ENCODE data around the gene ADAD2. TPM values are rescaled to one million over a fixed set of nuclear protein-coding genes. Genes with fewer than 3 reads are reported as not detected.

Gene ADAD2
- total RNA-seq, 1 donor from 2014 or later: not detected

DNA sequence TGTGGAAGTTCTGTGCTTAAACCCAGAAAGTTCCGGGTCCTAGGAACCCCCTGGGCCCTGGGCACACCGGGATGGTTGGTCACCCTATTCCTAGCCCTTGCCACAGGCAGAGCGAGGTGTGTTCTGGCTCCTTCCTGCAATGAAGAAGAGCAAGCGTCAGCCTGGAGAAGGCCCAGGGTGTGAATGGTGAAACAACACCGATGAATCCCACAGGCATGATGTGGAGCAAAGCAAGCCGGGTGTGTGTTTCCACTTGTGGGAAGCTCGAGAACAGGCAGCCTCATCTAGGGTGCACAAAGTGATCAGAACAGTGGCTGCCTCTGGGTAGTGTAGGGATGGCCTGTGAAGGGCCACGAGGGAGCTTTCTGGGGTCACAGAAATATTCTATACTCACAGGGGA, 35.1 kb downstream of the ADAD2 start:
- no peak for DNase-seq

DNA sequence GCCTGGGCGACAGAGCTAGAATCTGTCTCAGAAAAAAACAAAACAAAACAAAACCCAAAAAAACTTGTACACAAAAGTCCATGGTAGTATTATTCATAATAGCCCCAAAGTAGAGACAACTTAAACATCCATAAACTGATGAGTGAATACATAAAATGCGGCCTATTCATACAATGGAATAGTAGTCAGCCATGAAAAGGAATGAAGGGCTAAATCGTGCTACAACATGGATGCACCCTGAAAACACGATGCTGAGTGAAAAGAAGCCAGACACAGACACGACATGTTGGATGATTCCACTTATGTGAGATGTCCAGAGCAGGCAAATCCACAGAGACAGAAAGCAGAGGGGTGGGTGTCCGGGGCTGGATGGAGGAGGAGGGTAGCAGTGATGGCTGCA, 36.6 kb downstream of the ADAD2 start:
- no peak for DNase-seq

DNA sequence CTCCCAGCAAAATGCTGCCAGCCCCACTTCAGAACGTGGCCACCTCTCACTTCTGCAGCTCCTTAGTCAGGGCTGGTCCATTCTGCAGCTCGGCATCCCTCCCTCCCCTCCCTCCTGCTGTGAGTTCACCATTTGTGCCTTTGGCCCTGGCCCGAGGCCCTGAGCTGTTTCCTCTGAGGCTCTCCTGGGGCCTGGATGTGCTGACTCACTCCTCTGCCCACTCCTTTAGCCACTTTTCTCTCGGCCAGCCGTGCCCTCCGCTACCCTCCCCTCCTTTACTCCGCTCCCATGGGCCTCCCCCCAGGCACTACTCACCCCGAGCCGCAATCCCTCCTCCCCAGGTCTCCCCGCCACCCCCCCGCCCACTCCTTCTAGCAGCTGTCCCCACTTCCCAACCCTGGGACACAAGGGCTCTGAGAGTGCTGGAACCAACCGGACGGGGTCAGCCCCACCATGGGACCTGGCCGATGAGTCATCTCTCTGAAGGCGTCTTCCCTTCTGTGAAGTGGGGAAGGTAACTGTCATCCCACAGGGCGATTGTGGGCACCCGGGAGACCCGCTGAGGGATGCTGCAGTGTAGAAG, 37.4 kb downstream of the ADAD2 start:
- peak; percentile 10 for DNase-seq

DNA sequence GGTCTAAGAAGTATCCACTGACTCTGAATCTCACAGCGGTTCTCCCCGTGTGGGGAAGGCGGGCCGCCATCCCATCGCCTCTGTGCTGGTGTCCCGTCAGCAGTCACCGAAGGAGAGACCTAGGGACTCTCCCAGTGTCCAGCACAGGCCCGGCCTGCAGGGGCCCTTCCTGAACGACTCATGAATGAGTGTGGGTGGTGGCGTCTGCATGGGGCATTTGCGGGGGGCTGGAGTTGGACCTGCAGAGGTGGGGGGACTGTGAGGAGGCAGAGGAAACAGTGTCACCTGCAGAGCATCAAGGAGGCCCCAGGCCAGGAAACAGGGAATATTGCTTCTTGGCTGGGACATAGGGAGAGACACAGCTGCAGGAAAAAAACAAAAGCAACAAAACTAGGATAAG, 38.5 kb downstream of the ADAD2 start:
- DNase-seq: no peak

DNA sequence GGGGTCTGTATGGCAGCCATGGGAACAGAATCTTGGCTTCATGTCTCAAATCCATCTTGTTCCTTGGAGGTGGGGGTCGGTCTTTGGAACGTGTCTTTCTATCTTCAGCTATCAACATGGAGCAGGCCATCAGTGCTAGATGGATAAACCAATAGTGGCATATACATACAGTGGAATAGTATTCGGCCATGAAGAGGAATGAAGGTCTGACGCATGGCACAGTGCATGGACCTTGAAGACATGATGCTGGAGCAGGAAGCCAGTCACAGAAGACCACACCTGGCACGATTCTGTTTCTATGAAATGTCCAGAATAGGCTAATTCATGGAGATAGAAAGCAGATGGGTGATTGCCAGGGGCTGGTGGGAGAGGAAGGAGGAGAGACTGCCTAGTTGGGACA, 41.1 kb downstream of the ADAD2 start:
- no peak for DNase-seq

DNA sequence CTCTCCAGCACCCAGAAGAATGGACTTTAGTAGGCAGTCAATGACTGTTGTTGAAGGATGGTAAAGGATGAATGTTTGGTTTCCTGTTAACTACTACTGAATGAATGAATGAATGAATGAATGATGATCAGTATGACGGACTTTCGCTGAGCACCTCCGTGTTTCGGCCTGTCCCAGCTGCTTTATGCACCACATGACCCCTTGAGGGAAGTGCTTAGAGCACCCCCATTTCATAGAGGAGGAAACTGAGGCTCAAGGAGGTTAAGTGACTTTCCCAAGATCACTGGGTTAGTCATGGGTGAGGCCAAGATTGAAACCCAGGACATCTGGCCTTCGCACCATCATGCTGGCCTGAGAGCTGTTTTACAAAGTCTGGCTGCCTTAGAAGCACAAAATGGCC, 42.0 kb downstream of the ADAD2 start:
- no peak for DNase-seq

DNA sequence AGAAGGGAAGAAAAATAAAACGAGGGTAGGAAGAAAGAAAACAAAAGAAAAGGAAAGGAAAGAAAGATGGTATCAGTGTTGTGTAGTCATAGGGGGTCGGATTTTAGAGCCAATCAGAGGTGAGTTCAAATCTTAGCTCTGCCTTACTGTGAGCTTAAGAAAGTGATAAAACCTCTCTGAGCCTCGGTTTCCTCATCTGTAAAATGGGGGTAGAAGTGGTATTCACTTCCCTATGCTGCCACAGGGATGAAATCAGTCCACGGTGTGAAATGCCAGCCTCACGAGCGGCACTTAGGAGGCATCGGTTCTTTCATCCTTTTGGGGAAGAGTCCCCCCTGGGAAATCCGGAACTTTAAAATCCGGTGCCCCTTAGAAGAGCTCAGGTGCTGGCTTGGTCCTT, 42.8 kb downstream of the ADAD2 start:
- DNase-seq: no peak

DNA sequence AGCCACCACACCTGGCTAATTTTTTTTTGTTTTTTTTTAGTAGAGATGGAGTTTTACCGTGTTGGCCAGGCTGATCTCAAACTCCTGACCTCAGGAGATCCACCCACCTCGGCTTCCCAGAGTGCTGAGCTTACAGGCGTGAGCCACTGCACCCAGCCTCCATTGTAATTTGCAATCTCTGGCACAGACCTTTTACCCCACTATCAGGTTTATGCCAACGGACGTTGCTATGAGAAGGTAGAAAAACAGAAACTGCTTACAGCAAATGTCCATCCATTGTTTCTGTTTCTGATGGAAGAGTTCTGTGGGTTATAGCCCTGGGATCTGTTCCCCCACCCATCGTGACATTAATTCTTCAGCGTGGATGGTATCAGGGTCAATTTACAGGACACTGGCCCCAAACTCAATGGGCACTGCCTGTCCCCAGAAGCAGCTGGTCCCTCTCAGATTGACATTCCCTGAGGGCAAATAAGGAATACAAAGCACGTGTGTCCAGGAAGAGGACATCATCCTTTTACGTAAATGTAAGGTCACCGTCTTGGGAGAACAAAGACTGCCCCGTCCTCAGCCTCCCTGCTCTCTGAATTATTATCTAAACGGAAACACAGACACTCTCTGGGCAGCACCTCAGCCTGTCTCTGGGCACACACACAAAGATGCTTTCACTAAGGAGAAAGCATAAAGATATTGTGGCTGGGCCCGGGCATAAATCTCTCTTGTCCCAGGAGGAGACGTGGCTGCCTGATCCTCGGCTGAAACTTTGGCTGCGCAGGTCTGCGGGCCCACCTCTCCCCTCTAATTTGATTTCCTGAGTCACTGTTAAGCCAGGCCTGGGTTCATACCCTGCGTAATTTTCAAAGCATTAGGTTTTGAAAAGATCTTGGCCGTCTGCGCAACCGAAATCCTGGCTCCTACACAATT, 43.6 kb downstream of the ADAD2 start:
- no peak for DNase-seq

DNA sequence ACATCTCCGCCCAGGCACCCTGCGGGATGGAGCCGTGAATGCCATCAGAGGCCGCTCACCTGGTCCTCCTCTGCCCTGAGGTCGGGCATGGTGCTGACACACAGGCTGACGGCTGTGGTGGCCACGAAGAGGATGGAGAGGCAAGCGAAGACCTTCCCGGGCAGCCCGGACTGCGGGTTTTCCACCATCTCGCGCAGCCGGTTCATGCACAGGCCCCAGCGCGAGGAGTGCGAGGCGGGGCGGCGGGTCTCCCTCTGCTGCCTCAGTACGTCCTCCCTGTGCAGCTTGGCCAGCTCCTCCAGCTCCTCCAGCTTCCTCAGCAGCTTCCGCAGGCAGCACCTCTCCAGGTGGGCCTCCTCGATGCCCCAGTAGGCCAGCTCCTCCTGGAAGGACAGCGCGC, 45.7 kb downstream of the ADAD2 start:
- DNase-seq: no peak

DNA sequence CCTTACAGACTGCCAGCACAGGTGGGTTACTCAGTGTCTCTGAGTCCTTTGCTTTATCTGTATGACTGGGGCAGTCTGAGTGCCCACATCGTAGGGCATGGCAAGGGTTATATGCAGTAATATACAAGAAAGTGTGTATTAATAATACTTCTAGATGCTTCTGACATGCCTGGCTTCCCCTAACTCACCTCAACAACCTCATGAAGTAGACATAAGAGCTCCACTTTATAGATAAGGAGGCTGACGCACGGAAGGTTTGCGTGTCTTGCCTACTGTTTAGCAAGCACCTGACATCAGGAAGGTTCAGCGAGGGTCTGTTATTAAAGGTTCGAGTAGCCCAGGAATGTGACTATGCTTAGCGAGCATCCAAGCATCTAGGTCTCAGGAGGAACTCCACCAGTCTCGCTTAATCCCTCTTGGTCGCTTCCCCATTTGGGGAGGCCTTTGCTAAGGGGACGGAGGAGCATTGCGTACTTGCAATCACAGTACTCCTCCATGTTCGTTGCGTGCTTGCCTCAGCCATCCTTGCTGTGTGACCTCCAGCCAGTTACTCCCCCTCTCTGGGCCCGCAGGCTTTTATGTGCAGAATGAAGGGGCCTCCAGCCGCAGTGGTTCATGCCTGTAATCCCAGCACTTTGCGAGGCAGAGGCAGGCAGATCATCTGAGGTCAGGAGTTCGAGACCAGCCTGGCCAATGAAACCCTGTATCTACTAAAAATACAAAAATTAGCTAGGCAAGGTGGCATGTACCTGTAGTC, 47.2 kb downstream of the ADAD2 start:
- no peak for DNase-seq

DNA sequence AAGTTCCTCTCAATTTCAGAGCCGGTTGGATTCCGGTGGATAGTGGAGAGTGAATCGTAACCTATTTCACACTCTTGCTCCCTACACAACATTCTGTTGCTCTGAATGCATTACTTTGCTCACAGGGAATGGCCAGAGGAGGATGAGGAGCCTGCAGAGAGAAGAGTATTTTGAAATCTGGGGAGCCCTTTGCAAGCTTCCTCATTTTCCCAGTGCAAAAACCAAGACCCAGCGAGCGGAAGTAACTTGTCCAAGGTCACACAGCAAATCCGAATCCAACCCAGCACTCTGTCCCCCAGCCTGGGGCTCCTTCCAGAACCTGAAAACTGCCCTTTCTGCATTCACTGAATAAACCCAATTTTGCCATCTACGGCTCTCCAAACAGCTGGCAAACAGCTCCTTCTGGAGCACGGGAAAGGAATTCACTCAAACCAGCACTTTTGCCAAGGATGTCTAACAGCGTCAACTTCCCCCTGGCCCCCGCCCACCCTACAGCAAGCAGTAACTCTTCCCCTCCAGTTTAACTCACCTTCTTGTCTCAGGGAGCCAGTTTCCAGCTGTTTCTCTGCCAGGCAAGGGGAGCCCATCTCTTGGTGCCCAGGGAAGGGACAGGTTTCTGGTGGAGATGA, 48.3 kb downstream of the ADAD2 start:
- no peak for DNase-seq

DNA sequence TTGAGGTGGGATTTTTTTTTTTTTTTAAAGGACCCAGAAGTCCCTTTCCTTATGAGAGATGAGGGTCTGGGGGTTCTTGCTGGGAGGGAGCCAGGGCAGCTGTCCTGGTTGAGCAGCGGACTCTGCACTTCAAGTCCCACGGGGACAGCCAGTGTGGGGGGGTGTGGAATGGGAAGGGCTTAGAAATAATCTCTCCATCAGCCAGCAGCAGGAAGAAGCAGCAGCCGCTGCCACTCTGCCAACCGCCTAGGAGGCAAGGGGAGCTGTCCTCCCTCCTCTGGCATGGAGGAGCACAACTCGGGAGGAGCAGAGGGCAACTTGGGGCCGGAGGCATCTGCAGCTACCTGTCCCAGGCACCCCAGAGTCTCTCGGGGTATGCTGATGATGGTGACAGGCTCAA, 49.0 kb downstream of the ADAD2 start, which contains the start of gene KCNG4:
KCNG4 (minus strand) TSS at position 104 of the 400 bp plus-strand sequence. CDS start 2,527 bp downstream, outside the sequence.
- DNase-seq: no peak

DNA sequence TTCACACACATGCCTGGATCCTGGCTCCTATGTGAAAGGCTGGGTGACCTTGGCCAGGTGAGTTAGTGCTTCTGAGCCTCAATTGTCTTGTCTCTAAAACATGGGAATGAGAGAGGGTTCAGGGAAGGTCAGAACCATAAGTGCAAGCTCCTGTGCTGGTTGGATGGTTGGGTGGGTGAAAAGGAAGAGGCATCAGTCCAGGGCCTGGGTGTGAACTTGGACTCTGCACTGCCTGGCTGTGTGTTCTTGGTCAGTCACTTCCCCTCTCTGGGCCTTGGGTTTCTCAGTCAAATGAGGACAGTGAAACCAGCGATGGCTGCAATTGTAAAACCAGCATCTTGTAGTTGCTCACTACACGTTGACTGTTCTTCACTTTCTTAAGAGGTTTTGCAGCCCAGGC, 49.5 kb downstream of the ADAD2 start:
- no peak for DNase-seq

DNA sequence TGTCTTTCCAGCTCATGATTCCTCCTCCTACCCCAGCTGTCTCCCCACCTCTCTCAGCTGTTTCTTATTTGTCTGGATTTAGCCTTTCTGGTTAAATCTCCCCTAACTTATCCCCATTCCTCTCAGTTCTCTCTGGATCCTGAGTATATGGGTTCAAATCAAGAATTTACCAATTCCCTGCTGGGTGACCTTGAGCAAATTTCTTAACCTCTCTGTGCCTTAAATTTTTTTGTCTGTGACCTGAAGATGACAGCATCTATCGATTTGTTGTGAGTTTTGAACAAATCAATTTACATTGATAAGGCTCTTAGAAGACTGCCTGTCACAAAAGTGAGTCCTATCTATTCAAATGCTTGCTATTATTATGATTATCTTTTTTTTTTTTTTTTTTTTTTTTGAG, 50.8 kb downstream of the ADAD2 start:
- no peak for DNase-seq

DNA sequence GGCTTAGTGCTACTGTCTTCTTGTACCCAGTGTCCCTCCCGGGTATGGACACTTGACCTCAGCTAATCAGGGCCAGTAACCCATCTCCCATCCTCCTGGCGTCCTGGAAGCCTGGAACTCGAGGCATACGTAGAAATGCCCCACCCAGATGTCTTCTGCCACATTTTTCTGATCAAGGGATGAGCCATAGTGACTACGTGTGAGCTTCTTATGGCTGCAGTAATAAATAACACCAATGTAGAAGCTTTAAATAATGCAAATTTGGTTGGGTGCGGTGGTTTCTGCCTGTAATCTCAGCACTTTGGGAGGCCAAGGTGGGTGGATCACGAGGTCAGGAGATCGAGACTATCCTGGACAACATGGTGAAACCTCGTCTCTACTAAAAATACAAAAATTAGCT, 51.9 kb downstream of the ADAD2 start:
- no peak for DNase-seq

DNA sequence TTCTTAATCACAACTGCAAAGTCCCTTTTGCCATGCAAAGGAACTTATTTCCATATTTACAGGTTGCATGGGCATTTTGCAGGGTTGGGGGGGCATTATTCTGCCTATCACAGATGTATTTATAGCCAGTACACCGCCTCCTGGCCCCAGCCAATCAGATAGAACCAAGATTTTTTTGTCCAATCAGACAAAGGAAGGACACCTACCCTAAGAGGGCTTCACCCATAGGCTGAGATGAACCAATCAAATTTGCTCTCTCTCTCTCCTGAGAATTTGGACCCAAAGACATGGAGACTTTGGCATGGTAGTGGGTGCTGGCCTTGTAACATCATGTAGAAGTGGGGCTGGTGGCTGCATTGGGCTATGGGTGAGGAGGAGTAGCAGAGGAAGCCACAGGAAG, 52.8 kb downstream of the ADAD2 start:
- no peak for DNase-seq

DNA sequence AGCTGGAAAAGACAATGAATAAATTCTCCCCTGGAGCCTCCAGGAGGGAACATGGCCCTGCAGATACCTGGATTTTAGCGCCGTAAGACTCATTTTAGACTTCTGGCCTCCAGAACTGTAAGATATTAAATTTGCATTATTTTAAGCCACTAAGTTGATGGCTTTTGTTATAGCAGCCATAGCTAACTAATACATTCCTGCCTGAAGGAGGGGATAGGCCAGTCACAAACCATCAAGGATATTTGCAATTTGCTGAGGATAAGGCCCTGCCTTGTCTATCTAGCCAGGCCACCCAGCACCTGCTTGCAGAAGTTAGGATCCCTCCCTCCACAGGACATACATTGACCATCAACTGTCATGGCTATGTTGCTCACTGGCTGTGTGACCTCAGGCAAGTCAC, 53.8 kb downstream of the ADAD2 start:
- DNase-seq: no peak

DNA sequence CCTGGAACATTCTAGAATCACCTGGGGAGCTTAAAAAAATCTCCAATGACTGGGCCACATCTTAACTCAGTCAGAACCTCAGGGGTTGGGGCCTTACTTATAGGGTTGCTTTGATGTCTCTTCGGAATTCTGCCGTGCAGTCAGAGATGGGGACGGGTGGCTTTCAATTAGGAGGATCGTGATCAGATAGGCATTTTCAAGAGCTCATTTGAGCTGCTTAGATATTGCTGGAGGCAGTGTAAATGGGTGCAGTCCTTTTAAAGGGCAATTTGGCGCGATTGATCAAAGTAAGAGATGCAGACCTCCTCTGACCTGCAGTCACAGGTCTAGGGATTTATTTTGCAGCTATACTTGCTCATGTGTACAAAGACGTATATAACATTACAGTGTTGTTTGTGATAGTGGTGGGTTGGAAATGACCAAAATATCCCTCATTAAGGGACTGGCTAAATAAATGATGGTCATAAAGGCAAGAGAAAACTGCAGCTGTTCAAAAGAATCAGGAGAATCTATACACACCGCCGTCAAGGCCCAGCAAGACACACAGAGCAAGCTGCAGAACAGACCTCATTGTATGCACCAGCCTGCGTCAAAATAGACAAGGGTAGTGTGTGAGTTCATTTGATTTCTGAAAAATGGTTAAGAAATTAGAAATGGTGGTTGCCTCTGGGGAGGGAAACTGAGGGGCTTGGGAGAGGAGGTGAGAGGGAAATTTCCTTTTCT, 55.2 kb downstream of the ADAD2 start:
- no peak for DNase-seq

DNA sequence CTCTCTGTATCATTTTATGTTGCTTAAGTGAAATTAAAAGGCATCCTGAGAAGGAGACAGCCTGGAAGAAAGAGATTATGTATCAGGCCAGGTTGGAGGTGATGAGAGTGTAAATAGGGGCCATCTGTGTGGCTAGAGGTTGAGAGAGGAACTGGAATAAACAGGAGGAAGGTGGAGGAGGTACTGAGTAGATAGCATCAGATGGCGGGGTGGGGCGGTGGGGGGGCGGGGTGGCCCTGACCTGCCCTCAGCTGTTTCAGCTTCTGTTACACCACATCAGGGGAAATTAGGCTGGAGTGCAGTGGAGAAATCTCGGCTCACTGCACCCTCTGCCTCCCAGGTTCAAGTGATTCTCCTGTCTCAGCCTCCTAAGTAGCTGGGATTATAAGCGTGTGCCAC, 55.7 kb downstream of the ADAD2 start:
- DNase-seq: no peak
